HepG2 (cell line): Measurements from ENCODE around the gene PYCR2. TPM values are rescaled to one million over a fixed set of nuclear protein-coding genes. Genes with fewer than 3 reads are reported as not detected.

Experiments
- HDAC1 ChIP-seq: sonication (generic); formaldehyde crosslinking; IDR thresholded peaks from 2 replicates; pipeline ENCODE4 v1.5.1; 2020; ENCODE audit warnings: mild to moderate bottlenecking, missing genetic modification reagents
- HMGA1 ChIP-seq: sonication (generic); formaldehyde crosslinking; conservative IDR thresholded peaks from 2 replicates; pipeline ENCODE4 v1.4.0; 2020; ENCODE audit warnings: missing genetic modification reagents
- HNRNPLL ChIP-seq: fragments of 200-400 bp; formaldehyde crosslinking; IDR thresholded peaks from 2 replicates; pipeline ENCODE4 v1.6.1; 2017; ENCODE audit warnings: mild to moderate bottlenecking, low read depth, low read length; ENCODE audit not compliant: poor library complexity, severe bottlenecking
- JUN ChIP-seq: sonication (generic); formaldehyde crosslinking; IDR thresholded peaks from 2 replicates; pipeline ENCODE4 v1.4.0; 2020; ENCODE audit warnings: mild to moderate bottlenecking, missing genetic modification reagents
- PHB2 ChIP-seq: fragments of 450-650 bp; IDR thresholded peaks from 2 replicates; pipeline ENCODE4 v1.6.1; 2018; ENCODE audit not compliant: partially characterized antibody
- SAP130 ChIP-seq: IDR thresholded peaks from 2 replicates; pipeline ENCODE4 v1.6.1; 2016; ENCODE audit warnings: low read depth
- ZMYM4 ChIP-seq: sonication (generic); formaldehyde crosslinking; IDR thresholded peaks from 2 replicates; pipeline ENCODE4 v1.8.1; 2023; ENCODE audit warnings: mild to moderate bottlenecking, missing genetic modification reagents
- ZNF12 ChIP-seq: sonication (generic); formaldehyde crosslinking; IDR thresholded peaks from 2 replicates; pipeline ENCODE4 v1.5.0; 2020; ENCODE audit warnings: missing genetic modification reagents
- ZNF335 ChIP-seq: sonication (generic); formaldehyde crosslinking; IDR thresholded peaks from 2 replicates; pipeline ENCODE4 v1.4.0; 2020; ENCODE audit warnings: missing genetic modification reagents
- ZNF678 ChIP-seq: sonication (generic); formaldehyde crosslinking; IDR thresholded peaks from 2 replicates; pipeline ENCODE4 v1.4.0; 2020; ENCODE audit warnings: mild to moderate bottlenecking, missing genetic modification reagents
- ZSCAN20 ChIP-seq: sonication (generic); formaldehyde crosslinking; IDR thresholded peaks from 2 replicates; pipeline ENCODE4 v1.4.0; 2020; ENCODE audit warnings: missing genetic modification reagents, mild to moderate bottlenecking, borderline replicate concordance
- polyA plus RNA-seq, 8 experiments: library from polyadenylated mRNA; depleted of rRNA in 3 of 8; stranded (reverse) in 7 of 8; unstranded in 1 of 8; fragments of >200 nt; fragmentation: Illumina TruSeq in 4 of 8; extraction: Trizol in 4 of 8; gene quantifications; 2 replicates each; pipeline versions ENCODE4 v1.2.1 to v1.2.3, GENCODE V29; 2011 to 2016; ENCODE audit warnings: low read depth in 4 of 8, missing spikeins in 1 of 8, mixed read lengths in 1 of 8; ENCODE audit not compliant: insufficient read depth in 1 of 8
- total RNA-seq, 5 experiments: library from RNA; depleted of rRNA; stranded (reverse); fragments of >200 nt; fragmentation: Illumina TruSeq; extraction: Trizol; gene quantifications; 2 replicates each; pipeline ENCODE4 v1.2.3, GENCODE V29; 2016; ENCODE audit warnings: low read depth in 1 of 5
- TF ChIP-seq, protein P1 (sequence below): sonication (generic); formaldehyde crosslinking; IDR thresholded peaks from 2 replicates; pipeline ENCODE4 v1.5.0; 2020; ENCODE audit warnings: mild to moderate bottlenecking, missing genetic modification reagents, moderate library complexity
- TF ChIP-seq, protein P2 (sequence below): sonication (generic); formaldehyde crosslinking; IDR thresholded peaks from 2 replicates; pipeline ENCODE4 v1.5.0; 2020; ENCODE audit warnings: mild to moderate bottlenecking, missing genetic modification reagents, borderline replicate concordance
- TF ChIP-seq, protein P3 (sequence below): sonication (generic); formaldehyde crosslinking; IDR thresholded peaks from 2 replicates; pipeline ENCODE4 v1.9.0; 2021; ENCODE audit warnings: missing genetic modification reagents, borderline replicate concordance
- TF ChIP-seq, protein P4 (sequence below): sonication (generic); formaldehyde crosslinking; IDR thresholded peaks from 2 replicates; pipeline ENCODE4 v1.4.0; 2020; ENCODE audit warnings: low read depth, missing genetic modification reagents

The PYCR2 gene
- total and polyA plus RNA-seq, 2 of the 13 experiments (the other 11 are each of a cell fraction or from before 2014, with no cell fraction given), result 47.2 to 47.8 TPM

DNA sequence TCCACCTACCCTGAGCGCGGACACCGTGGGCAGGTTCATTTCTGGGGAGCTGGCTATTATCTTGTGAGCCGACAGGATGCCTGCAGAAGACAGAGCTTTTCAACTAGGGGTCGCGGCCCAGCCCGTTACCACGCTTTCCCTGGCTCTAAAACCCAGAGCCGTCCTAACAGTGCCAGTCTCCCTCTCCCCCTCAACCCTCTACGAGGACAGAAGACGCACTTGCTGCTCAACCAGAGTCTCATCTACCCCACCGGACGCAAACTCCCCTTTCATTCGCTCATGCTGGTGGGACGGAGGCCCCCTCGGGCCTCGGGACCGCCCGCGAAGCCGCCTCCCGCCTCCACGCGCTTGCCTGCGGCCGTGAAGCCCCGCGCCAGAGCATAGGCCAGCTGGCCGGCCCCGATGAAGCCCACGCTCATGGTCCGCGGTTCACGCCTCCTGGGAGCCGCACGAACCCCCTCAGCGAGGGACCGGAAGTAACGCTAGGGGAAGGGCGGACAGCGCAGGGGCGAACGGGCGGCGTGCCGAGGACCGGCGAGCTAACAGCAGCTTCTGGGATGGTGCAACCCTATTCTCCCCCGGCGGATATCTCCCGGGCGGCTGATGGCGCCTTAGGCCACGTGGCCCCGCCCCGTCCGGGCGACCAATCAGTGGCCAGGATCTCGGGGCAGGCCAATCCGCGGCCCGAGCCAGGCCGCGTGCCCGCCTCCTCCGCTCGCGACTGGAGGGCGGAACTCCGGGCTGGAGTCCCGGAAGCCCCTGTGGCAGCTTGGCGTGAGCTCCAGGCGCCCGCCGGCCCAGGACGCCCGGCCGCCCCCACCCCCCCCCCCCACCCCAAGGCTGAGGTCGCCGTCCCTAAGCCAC is at the start of gene PYCR2 (continued):
- TF ChIP-seq PHB2 (no peak), ZNF335 (CRISPR knock-in tag) (peak; percentile 47; the same call in 1 of the 2 replicates), HDAC1 (CRISPR knock-in tag) (peak; percentile 93), ZNF678 (CRISPR knock-in tag) (0 out of 2 replicates have a peak, but pooled peaks have one; percentile 68), ZMYM4 (CRISPR knock-in tag) (peak; percentile 79), ZNF12 (CRISPR knock-in tag) (peak; percentile 67), HNRNPLL (peak; percentile 91), HMGA1 (CRISPR knock-in tag) (no peak), JUN (CRISPR knock-in tag) (no peak), ZSCAN20 (CRISPR knock-in tag) (0 out of 2 replicates have a peak, but pooled peaks have one; percentile 13), SAP130 (peak; percentile 92)
- TF ChIP-seq, protein P1, sequence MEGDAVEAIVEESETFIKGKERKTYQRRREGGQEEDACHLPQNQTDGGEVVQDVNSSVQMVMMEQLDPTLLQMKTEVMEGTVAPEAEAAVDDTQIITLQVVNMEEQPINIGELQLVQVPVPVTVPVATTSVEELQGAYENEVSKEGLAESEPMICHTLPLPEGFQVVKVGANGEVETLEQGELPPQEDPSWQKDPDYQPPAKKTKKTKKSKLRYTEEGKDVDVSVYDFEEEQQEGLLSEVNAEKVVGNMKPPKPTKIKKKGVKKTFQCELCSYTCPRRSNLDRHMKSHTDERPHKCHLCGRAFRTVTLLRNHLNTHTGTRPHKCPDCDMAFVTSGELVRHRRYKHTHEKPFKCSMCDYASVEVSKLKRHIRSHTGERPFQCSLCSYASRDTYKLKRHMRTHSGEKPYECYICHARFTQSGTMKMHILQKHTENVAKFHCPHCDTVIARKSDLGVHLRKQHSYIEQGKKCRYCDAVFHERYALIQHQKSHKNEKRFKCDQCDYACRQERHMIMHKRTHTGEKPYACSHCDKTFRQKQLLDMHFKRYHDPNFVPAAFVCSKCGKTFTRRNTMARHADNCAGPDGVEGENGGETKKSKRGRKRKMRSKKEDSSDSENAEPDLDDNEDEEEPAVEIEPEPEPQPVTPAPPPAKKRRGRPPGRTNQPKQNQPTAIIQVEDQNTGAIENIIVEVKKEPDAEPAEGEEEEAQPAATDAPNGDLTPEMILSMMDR, result peak; percentile 33; the same call in 1 of the 2 replicates
- TF ChIP-seq, protein P2, sequence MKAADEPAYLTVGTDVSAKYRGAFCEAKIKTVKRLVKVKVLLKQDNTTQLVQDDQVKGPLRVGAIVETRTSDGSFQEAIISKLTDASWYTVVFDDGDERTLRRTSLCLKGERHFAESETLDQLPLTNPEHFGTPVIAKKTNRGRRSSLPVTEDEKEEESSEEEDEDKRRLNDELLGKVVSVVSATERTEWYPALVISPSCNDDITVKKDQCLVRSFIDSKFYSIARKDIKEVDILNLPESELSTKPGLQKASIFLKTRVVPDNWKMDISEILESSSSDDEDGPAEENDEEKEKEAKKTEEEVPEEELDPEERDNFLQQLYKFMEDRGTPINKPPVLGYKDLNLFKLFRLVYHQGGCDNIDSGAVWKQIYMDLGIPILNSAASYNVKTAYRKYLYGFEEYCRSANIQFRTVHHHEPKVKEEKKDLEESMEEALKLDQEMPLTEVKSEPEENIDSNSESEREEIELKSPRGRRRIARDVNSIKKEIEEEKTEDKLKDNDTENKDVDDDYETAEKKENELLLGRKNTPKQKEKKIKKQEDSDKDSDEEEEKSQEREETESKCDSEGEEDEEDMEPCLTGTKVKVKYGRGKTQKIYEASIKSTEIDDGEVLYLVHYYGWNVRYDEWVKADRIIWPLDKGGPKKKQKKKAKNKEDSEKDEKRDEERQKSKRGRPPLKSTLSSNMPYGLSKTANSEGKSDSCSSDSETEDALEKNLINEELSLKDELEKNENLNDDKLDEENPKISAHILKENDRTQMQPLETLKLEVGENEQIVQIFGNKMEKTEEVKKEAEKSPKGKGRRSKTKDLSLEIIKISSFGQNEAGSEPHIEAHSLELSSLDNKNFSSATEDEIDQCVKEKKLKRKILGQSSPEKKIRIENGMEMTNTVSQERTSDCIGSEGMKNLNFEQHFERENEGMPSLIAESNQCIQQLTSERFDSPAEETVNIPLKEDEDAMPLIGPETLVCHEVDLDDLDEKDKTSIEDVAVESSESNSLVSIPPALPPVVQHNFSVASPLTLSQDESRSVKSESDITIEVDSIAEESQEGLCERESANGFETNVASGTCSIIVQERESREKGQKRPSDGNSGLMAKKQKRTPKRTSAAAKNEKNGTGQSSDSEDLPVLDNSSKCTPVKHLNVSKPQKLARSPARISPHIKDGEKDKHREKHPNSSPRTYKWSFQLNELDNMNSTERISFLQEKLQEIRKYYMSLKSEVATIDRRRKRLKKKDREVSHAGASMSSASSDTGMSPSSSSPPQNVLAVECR (CRISPR knock-in tag), result peak; percentile 98
- TF ChIP-seq, protein P3, sequence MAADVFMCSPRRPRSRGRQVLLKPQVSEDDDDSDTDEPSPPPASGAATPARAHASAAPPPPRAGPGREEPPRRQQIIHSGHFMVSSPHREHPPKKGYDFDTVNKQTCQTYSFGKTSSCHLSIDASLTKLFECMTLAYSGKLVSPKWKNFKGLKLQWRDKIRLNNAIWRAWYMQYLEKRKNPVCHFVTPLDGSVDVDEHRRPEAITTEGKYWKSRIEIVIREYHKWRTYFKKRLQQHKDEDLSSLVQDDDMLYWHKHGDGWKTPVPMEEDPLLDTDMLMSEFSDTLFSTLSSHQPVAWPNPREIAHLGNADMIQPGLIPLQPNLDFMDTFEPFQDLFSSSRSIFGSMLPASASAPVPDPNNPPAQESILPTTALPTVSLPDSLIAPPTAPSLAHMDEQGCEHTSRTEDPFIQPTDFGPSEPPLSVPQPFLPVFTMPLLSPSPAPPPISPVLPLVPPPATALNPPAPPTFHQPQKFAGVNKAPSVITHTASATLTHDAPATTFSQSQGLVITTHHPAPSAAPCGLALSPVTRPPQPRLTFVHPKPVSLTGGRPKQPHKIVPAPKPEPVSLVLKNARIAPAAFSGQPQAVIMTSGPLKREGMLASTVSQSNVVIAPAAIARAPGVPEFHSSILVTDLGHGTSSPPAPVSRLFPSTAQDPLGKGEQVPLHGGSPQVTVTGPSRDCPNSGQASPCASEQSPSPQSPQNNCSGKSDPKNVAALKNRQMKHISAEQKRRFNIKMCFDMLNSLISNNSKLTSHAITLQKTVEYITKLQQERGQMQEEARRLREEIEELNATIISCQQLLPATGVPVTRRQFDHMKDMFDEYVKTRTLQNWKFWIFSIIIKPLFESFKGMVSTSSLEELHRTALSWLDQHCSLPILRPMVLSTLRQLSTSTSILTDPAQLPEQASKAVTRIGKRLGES (CRISPR knock-in tag), result no peak
- TF ChIP-seq, protein P4, sequence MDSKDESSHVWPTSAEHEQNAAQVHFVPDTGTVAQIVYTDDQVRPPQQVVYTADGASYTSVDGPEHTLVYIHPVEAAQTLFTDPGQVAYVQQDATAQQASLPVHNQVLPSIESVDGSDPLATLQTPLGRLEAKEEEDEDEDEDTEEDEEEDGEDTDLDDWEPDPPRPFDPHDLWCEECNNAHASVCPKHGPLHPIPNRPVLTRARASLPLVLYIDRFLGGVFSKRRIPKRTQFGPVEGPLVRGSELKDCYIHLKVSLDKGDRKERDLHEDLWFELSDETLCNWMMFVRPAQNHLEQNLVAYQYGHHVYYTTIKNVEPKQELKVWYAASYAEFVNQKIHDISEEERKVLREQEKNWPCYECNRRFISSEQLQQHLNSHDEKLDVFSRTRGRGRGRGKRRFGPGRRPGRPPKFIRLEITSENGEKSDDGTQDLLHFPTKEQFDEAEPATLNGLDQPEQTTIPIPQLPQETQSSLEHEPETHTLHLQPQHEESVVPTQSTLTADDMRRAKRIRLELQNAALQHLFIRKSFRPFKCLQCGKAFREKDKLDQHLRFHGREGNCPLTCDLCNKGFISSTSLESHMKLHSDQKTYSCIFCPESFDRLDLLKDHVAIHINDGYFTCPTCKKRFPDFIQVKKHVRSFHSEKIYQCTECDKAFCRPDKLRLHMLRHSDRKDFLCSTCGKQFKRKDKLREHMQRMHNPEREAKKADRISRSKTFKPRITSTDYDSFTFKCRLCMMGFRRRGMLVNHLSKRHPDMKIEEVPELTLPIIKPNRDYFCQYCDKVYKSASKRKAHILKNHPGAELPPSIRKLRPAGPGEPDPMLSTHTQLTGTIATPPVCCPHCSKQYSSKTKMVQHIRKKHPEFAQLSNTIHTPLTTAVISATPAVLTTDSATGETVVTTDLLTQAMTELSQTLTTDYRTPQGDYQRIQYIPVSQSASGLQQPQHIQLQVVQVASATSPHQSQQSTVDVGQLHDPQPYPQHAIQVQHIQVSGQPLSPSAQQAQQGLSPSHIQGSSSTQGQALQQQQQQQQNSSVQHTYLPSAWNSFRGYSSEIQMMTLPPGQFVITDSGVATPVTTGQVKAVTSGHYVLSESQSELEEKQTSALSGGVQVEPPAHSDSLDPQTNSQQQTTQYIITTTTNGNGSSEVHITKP (CRISPR knock-in tag), result no peak; the same call in 1 of the 2 replicates
